HG03039 (cell line): ENCODE measurements around the gene ZBTB48.
A peak's percentile ranks its signal among the peaks of the same experiment; 100 is the strongest.
"Not testable (repeated sequence)": the region's sequence is repeated elsewhere in the genome, so short reads cannot be mapped to it uniquely, and the experiment has no call there.

Experiments
- ATAC-seq: cut with Tn5 transposase; IDR thresholded peaks from one replicate; pipeline ENCODE4 v1.9.1; 2021; ENCODE audit warnings: mild to moderate bottlenecking, moderate library complexity; ENCODE audit not compliant: unreplicated experiment

Gene ZBTB48

GRCh38 chr1:6579374-6580118 is at the start of gene ZBTB48:
Gene ZBTB48, plus strand, starts transcription at chr1:6579994. Its CDS starts 616 bp downstream, at chr1:6580610.
- ATAC-seq, result peak; percentile 88

GRCh38 chr1:6530504-6531160 is 49.2 kb upstream of the ZBTB48 start:
- ATAC-seq, result no peak

GRCh38 chr1:6531996-6532395 is 47.8 kb upstream of the ZBTB48 start:
- no peak for ATAC-seq

- no peak for ATAC-seq
Measured at GRCh38 chr1:6534248-6534822, 45.5 kb upstream of the ZBTB48 start.

GRCh38 chr1:6535214-6535613 is 44.6 kb upstream of the ZBTB48 start:
- ATAC-seq, result no peak

GRCh38 chr1:6536291-6536690 is 43.5 kb upstream of the ZBTB48 start:
- ATAC-seq, result no peak

GRCh38 chr1:6538956-6539355 is 40.8 kb upstream of the ZBTB48 start:
- no peak for ATAC-seq

GRCh38 chr1:6544831-6545230 is 35.0 kb upstream of the ZBTB48 start:
- no peak for ATAC-seq

GRCh38 chr1:6545276-6546112 is 34.3 kb upstream of the ZBTB48 start:
- ATAC-seq, result no peak

GRCh38 chr1:6546326-6546725 is 33.5 kb upstream of the ZBTB48 start:
- no peak for ATAC-seq

- no peak for ATAC-seq
Measured at GRCh38 chr1:6547301-6547700, 32.5 kb upstream of the ZBTB48 start.

GRCh38 chr1:6554031-6554906 is 25.5 kb upstream of the ZBTB48 start, which contains the start of gene NOL9:
Gene NOL9, minus strand, starts transcription at chr1:6554513. Its CDS starts 11 bp downstream, at chr1:6554502.
- ATAC-seq, result peak; percentile 88

GRCh38 chr1:6554907-6555778 is 24.7 kb upstream of the ZBTB48 start, which contains the start of gene TAS1R1:
Gene TAS1R1, plus strand, starts transcription at chr1:6555307. Its CDS starts 67 bp downstream, at chr1:6555374.
- ATAC-seq, result no peak

GRCh38 chr1:6557597-6557996 is 22.2 kb upstream of the ZBTB48 start:
- no peak for ATAC-seq

- not testable (repeated sequence) for ATAC-seq
Measured at GRCh38 chr1:6559161-6559560, 20.6 kb upstream of the ZBTB48 start.

GRCh38 chr1:6560267-6560666 is 19.5 kb upstream of the ZBTB48 start:
- ATAC-seq, result no peak

GRCh38 chr1:6569033-6569432 is 10.8 kb upstream of the ZBTB48 start:
- ATAC-seq, result no peak

- ATAC-seq, result no peak
Measured at GRCh38 chr1:6570100-6570499, 9.7 kb upstream of the ZBTB48 start.

- ATAC-seq, result no peak
Measured at GRCh38 chr1:6570987-6571386, 8.8 kb upstream of the ZBTB48 start.
